Neural progenitor cell (in vitro differentiated cells): ENCODE data around the gene FZD8.

Source experiments
- EZH2 ChIP-seq: fragments of 200-600 bp; sonication (generic); IDR thresholded peaks from 2 replicates; pipeline ENCODE4 v1.6.1; 2017; ENCODE audit warnings: antibody characterized with exemption, mild to moderate bottlenecking, moderate library complexity
- TF ChIP-seq, protein P1 (sequence below): fragments of 200-600 bp; sonication (generic); IDR thresholded peaks from 2 replicates; pipeline ENCODE4 v1.5.1; 2017; ENCODE audit warnings: antibody characterized with exemption, mild to moderate bottlenecking

DNA sequence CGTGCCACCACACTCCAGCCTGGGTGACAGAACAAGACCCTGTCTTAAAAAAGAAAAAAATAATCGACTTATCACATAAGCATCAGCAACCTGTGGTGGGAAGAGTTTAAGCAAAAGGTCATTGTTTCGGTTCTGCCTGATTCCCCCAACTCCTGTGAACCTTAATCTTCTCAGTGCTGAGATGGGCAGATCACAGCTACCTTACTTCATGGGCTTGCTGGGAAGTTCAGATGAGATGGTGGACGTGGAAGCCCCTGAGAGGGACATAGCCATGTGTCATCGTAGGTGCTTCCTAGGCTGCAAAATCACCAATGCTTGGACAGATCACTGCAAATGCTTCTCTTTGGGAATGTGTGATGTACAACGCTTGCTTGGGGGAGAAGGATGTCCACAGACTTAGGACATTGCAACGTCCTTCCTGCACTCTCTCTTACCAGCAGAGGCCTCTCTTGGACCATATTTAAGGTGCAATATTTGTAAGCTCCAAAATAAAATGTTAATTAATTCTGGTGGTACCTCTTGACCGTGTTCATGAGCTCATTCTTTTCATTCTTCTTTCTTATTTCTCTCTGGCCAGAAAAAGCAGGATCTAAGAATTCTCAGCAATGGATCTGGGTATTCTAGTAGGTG, 28.4 kb downstream of the FZD8 start:
- TF ChIP-seq, protein P1, sequence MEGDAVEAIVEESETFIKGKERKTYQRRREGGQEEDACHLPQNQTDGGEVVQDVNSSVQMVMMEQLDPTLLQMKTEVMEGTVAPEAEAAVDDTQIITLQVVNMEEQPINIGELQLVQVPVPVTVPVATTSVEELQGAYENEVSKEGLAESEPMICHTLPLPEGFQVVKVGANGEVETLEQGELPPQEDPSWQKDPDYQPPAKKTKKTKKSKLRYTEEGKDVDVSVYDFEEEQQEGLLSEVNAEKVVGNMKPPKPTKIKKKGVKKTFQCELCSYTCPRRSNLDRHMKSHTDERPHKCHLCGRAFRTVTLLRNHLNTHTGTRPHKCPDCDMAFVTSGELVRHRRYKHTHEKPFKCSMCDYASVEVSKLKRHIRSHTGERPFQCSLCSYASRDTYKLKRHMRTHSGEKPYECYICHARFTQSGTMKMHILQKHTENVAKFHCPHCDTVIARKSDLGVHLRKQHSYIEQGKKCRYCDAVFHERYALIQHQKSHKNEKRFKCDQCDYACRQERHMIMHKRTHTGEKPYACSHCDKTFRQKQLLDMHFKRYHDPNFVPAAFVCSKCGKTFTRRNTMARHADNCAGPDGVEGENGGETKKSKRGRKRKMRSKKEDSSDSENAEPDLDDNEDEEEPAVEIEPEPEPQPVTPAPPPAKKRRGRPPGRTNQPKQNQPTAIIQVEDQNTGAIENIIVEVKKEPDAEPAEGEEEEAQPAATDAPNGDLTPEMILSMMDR: peak; percentile 60
- no peak for TF ChIP-seq EZH2
